K562 (cell line): ENCODE results near the gene GNAT1. TPM values are rescaled to one million over a fixed set of nuclear protein-coding genes. Genes with fewer than 3 reads are reported as not detected.

Experiments used
- CBFB ChIP-seq: sonication (generic); formaldehyde crosslinking; IDR thresholded peaks from 2 replicates; pipeline ENCODE4 v1.4.0; 2020; ENCODE audit warnings: mild to moderate bottlenecking, missing genetic modification reagents
- CHAMP1 ChIP-seq: fragments of 450-650 bp; IDR thresholded peaks from 2 replicates; pipeline ENCODE4 v1.6.1; 2016; ENCODE audit warnings: mild to moderate bottlenecking
- DEAF1 ChIP-seq: fragments of 450-650 bp; formaldehyde crosslinking; IDR thresholded peaks from 2 replicates; pipeline ENCODE4 v1.4.0; 2020; ENCODE audit warnings: mild to moderate bottlenecking, moderate library complexity
- MAFK ChIP-seq: IDR thresholded peaks from 2 replicates; pipeline ENCODE4 v1.6.1; 2011; ENCODE audit warnings: low read length, improper control_type of control experiment
- NCOA4 ChIP-seq: fragments of 450-650 bp; IDR thresholded peaks from 2 replicates; pipeline ENCODE4 v1.6.1; 2018; ENCODE audit warnings: mild to moderate bottlenecking; ENCODE audit not compliant: partially characterized antibody
- PHF21A ChIP-seq: fragments of 450-650 bp; IDR thresholded peaks from 2 replicates; pipeline ENCODE4 v1.6.1; 2017; ENCODE audit warnings: low read depth, borderline replicate concordance
- RBM15 ChIP-seq: fragments of 200-400 bp; formaldehyde crosslinking; IDR thresholded peaks from 2 replicates; pipeline ENCODE4 v1.6.1; 2018; ENCODE audit warnings: mild to moderate bottlenecking, low read length, moderate library complexity; ENCODE audit not compliant: insufficient read depth
- ZBTB12 ChIP-seq: fragments of 250-450 bp; sonication (Bioruptor Pico); IDR thresholded peaks from 2 replicates; pipeline ENCODE4 v1.4.0; 2020
- ZFX ChIP-seq: sonication (generic); formaldehyde crosslinking; IDR thresholded peaks from 2 replicates; pipeline ENCODE4 v1.8.0; 2022; ENCODE audit warnings: mild to moderate bottlenecking, missing genetic modification reagents, moderate library complexity
- ZNF280B ChIP-seq: fragments of 250-450 bp; sonication (Bioruptor Pico); IDR thresholded peaks from 2 replicates; pipeline ENCODE4 v1.5.1; 2021; ENCODE audit warnings: mild to moderate bottlenecking
- ZNF586 ChIP-seq: fragments of 450-650 bp; formaldehyde crosslinking; conservative IDR thresholded peaks from 2 replicates; pipeline ENCODE4 v1.4.0; 2020; ENCODE audit warnings: mild to moderate bottlenecking, moderate library complexity
- polyA plus RNA-seq, 8 experiments: library from polyadenylated mRNA; depleted of rRNA in 4 of 8; stranded (reverse) in 5 of 8; unstranded in 3 of 8; fragments of >200 nt; fragmentation: Nextera tagmentation in 2 of 8; fragmentation: Illumina TruSeq in 1 of 8; extraction: Ambion mirVana in 2 of 8; extraction: Trizol in 1 of 8; gene quantifications; 2 replicates each; pipeline versions ENCODE4 v1.2.1 to v1.2.3, GENCODE V29; 2011 to 2014; ENCODE audit warnings: inconsistent platforms in 1 of 8, missing spikeins in 1 of 8
- total RNA-seq, 7 experiments: library from RNA; depleted of rRNA in 6 of 7; stranded (reverse); fragments of >200 nt in 6 of 7; fragmentation: Illumina TruSeq in 2 of 7; extraction: Trizol in 2 of 7; gene quantifications; 2 replicates each; pipeline versions ENCODE4 v1.2.1 to v1.2.3, GENCODE V29; 2011 to 2021; ENCODE audit warnings: low replicate concordance in 1 of 7

GNAT1 gene
- total and polyA plus RNA-seq, 9 of the 15 experiments (the other 6 are each of a cell fraction or from before 2014, with no cell fraction given), result not detected

GRCh38 chr3:50187750-50188149 lies 3.7 kb upstream of the GNAT1 start (continued):
- TF ChIP-seq CHAMP1 (no peak), MAFK (no peak), RBM15 (no peak), ZNF586 (CRISPR knock-in tag) (no peak), CBFB (CRISPR knock-in tag) (no peak), PHF21A (no peak), ZFX (CRISPR knock-in tag) (no peak), DEAF1 (no peak), ZNF280B (CRISPR knock-in tag) (no peak), ZBTB12 (CRISPR knock-in tag) (no peak), NCOA4 (no peak)
